Measurements from ENCODE around the gene IGFBP2. TPM values are rescaled to one million over a fixed set of nuclear protein-coding genes. Genes with fewer than 3 reads are reported as not detected.
A peak's percentile ranks its signal among the peaks of the same experiment; 100 is the strongest.

The IGFBP2 gene
- polyA plus RNA-seq, 1 of the 3 experiments (the other 2 are of a cell fraction) = 695 TPM

- no peak for TF ChIP-seq ZBTB33 (IDR thresholded peaks at IDR 0.05; ENCODE audit: borderline replicate concordance, low read depth)
- 0 out of 2 replicates have a peak, but pooled peaks have one; percentile 10 for TF ChIP-seq NRF1 (IDR thresholded peaks at IDR 0.05; ENCODE audit: low read depth, low read length)
- 0 out of 2 replicates have a peak, but pooled peaks have one; percentile 14 for TF ChIP-seq RAD21 (IDR thresholded peaks at IDR 0.05; ENCODE audit: low read length)
- no peak for TF ChIP-seq CHD2 (IDR thresholded peaks at IDR 0.05; ENCODE audit: low read length, partially characterized antibody)
- no peak for TF ChIP-seq GATA2 (CRISPR knock-in tag; IDR thresholded peaks at IDR 0.05)
- no peak for TF ChIP-seq MEF2A (IDR thresholded peaks at IDR 0.05; ENCODE audit: borderline replicate concordance, low read depth)
- no peak for TF ChIP-seq CTCF (IDR thresholded peaks at IDR 0.05)
- no peak for TF ChIP-seq FOXM1 (IDR thresholded peaks at IDR 0.05; ENCODE audit: low read depth)
- no peak for TF ChIP-seq EP300 (IDR thresholded peaks at IDR 0.05; ENCODE audit: borderline replicate concordance in 1 of 2, low read depth in 1 of 2, low read length in 1 of 2)
- 0 out of 2 replicates have a peak, but pooled peaks have one; percentile 26 for TF ChIP-seq SIN3A (IDR thresholded peaks at IDR 0.05; ENCODE audit: borderline replicate concordance, low read depth, low read length)
Observed at GRCh38 chr2:216632952-216633615, at the start of gene IGFBP2 (continued).

GRCh38 chr2:216583606-216584005 lies 49.6 kb upstream of the IGFBP2 start:
- Histone ChIP-seq H3F3A (replicated peaks; ENCODE audit: insufficient read depth) (peaks cover 3% of the 10 kb centered on the region), H4K20me1 (ENCODE audit: insufficient read depth) (no peaks in the 10 kb centered on the region), H3K4me3 (ENCODE audit: low read depth in 2 of 2, low read length in 1 of 2) (no peak overlapping the region), H3K79me2 (ENCODE audit: insufficient read depth) (no peaks in the 10 kb centered on the region), H3K9ac (no peak overlapping the region), H3K36me3 (replicated peaks in 1 of 2; ENCODE audit: control insufficient read depth in 1 of 2, insufficient read depth in 2 of 2, low read length in 1 of 2) (no peaks in the 10 kb centered on the region), H3K4me2 (peak overlapping the region; percentile 3; the same call in 1 of the 2 replicates), H2AFZ (ENCODE audit: low read depth) (no peak overlapping the region), H3K4me1 (ENCODE audit: control insufficient read depth in 1 of 2, insufficient read depth in 2 of 2, low read depth in 1 of 2, low read length in 1 of 2) (peaks cover 0 to 9% of the 10 kb centered on the region in 2 experiments; a peak in 2 of 4 replicates), H3K9me3 (no peaks in the 10 kb centered on the region), H3K9me2 (no peaks in the 10 kb centered on the region), H3K27ac (ENCODE audit: low read depth in 2 of 2, low read length in 1 of 2) (peak overlapping the region in 1 of 2 experiments; percentile 34; a peak in 2 of 4 replicates), H3K27me3 (ENCODE audit: insufficient read depth) (no peaks in the 10 kb centered on the region)
- WGBS (ENCODE audit: low lambda C conversion rate) = 84% methylated on average over 5 of the region's 5 CpGs
- CTCF ChIA-PET = interaction anchor here (1.8 kb wide), 1 partner anchor 13 kb away, joined by 5 read pairs; no protein-coding TSS in a partner anchor
- no peak for TF ChIP-seq EP300 (IDR thresholded peaks at IDR 0.05; ENCODE audit: borderline replicate concordance in 1 of 2, low read depth in 1 of 2, low read length in 1 of 2)
- TF ChIP-seq ZBTB33 (IDR thresholded peaks at IDR 0.05; ENCODE audit: borderline replicate concordance, low read depth) = no peak
- TF ChIP-seq YY1 (IDR thresholded peaks at IDR 0.05; ENCODE audit: low read depth) = no peak
- TF ChIP-seq TAF1 (IDR thresholded peaks at IDR 0.05; ENCODE audit: borderline replicate concordance, low read depth, low read length) = no peak
- TF ChIP-seq USF1 (IDR thresholded peaks at IDR 0.05; ENCODE audit: borderline replicate concordance, low read depth) = no peak
- TF ChIP-seq RCOR1 (IDR thresholded peaks at IDR 0.05; ENCODE audit: low read length) = no peak
- no peak for TF ChIP-seq RAD21 (IDR thresholded peaks at IDR 0.05; ENCODE audit: low read length)
- TF ChIP-seq ELF1 (IDR thresholded peaks at IDR 0.05) = no peak
- TF ChIP-seq JUND (IDR thresholded peaks at IDR 0.05) = no peak
- TF ChIP-seq PBX3 (IDR thresholded peaks at IDR 0.05) = no peak
- TF ChIP-seq RFX5 (IDR thresholded peaks at IDR 0.05; ENCODE audit: low read length) = no peak
- TF ChIP-seq CTCF (IDR thresholded peaks at IDR 0.05) = no peak
- DNase-seq = no peak
- POLR2A ChIA-PET = interaction anchor here (1.0 kb wide), 1 partner anchor 10 kb away, joined by 3 read pairs; no protein-coding TSS in a partner anchor
